Progenitor cell of endocrine pancreas (in vitro differentiated cells): ENCODE results near the gene KDM4F. TPM values are rescaled to one million over a fixed set of nuclear protein-coding genes. Genes with fewer than 3 reads are reported as not detected.

Experiments used
- DNase-seq: peaks from one replicate; pipeline ENCODE4 v3.0.0; 2021; ENCODE audit warnings: low spot score; ENCODE audit not compliant: unreplicated experiment
- H3K27ac Mint-ChIP-seq: 2 replicates; pipeline ENCODE4 v1.8.0; 2021; ENCODE audit warnings: mild to moderate bottlenecking, moderate library complexity, mixed read lengths
- H3K27me3 Mint-ChIP-seq: 2 replicates; pipeline ENCODE4 v1.8.0; 2021; ENCODE audit warnings: mixed read lengths
- H3K36me3 Mint-ChIP-seq: 2 replicates; pipeline ENCODE4 v1.8.0; 2022; ENCODE audit warnings: mixed read lengths; ENCODE audit not compliant: insufficient read depth
- H3K4me1 Mint-ChIP-seq: 2 replicates; pipeline ENCODE4 v1.8.0; 2021; ENCODE audit warnings: low read depth, mixed read lengths
- H3K4me3 Mint-ChIP-seq: 2 replicates; pipeline ENCODE4 v1.8.0; 2021; ENCODE audit warnings: low read depth, mild to moderate bottlenecking, moderate library complexity, mixed read lengths
- H3K9me3 Mint-ChIP-seq: 2 replicates; pipeline ENCODE4 v1.8.0; 2021; ENCODE audit warnings: low read depth, mixed read lengths
- total RNA-seq: library from RNA; stranded (reverse); gene quantifications from 2 replicates; pipeline ENCODE4 v1.2.1, GENCODE V29; 2021
- TF ChIP-seq, protein P1 (sequence below): fragments of 200-600 bp; sonication (generic); IDR thresholded peaks from one replicate; pipeline ENCODE4 v1.5.0; 2021; ENCODE audit warnings: antibody characterized with exemption, mild to moderate bottlenecking; ENCODE audit not compliant: unreplicated experiment

KDM4F gene
- total RNA-seq, 1 donor from 2014 or later: not detected

DNA sequence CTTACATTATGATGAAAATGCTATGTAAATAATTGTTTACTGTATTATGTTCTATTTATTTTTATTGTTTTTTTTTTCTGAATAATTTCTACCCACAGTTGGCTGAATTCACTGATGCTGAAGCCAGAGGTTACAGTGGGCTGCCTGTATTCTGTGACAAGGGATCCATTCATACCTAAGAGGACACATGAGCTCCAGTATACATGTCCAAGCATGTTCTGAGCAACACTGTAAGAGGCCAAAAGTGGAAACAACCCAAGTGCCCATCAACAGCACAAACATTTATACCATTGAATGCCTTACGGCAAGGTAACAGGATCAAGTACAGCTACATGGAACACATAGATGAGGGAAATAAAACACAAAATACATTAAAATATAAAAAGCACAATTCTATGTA lies 16.1 kb downstream of the KDM4F start:
- H3K4me3 Mint-ChIP-seq: no peak overlapping the region
- peaks cover 11% of the 10 kb centered on the region for H3K27me3 Mint-ChIP-seq
- no peak overlapping the region for H3K27ac Mint-ChIP-seq
- H3K36me3 Mint-ChIP-seq: peaks cover 3% of the 10 kb centered on the region
- no peaks in the 10 kb centered on the region for H3K9me3 Mint-ChIP-seq
- TF ChIP-seq, protein P1, sequence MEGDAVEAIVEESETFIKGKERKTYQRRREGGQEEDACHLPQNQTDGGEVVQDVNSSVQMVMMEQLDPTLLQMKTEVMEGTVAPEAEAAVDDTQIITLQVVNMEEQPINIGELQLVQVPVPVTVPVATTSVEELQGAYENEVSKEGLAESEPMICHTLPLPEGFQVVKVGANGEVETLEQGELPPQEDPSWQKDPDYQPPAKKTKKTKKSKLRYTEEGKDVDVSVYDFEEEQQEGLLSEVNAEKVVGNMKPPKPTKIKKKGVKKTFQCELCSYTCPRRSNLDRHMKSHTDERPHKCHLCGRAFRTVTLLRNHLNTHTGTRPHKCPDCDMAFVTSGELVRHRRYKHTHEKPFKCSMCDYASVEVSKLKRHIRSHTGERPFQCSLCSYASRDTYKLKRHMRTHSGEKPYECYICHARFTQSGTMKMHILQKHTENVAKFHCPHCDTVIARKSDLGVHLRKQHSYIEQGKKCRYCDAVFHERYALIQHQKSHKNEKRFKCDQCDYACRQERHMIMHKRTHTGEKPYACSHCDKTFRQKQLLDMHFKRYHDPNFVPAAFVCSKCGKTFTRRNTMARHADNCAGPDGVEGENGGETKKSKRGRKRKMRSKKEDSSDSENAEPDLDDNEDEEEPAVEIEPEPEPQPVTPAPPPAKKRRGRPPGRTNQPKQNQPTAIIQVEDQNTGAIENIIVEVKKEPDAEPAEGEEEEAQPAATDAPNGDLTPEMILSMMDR: no peak
- DNase-seq: no peak
- peaks cover 12% of the 10 kb centered on the region for H3K4me1 Mint-ChIP-seq

GRCh38 chr11:95066716-95067038 lies 17.5 kb downstream of the KDM4F start, which contains the start of gene SRSF8:
SRSF8 (plus strand) TSS chr11:95066919; CDS start chr11:95067227, 308 bp downstream.
- H3K9me3 Mint-ChIP-seq: peaks cover 6% of the 10 kb centered on the region
- peaks cover 14% of the 10 kb centered on the region for H3K4me1 Mint-ChIP-seq
- peaks cover 8% of the 10 kb centered on the region for H3K36me3 Mint-ChIP-seq
- peak within 1 kb of the TSS; percentile 96 for H3K4me3 Mint-ChIP-seq
- TF ChIP-seq, protein P1: no peak
- H3K27me3 Mint-ChIP-seq: peaks cover 9% of the 10 kb centered on the region
- H3K27ac Mint-ChIP-seq: peak within 1 kb of the TSS; percentile 98
- no peak for DNase-seq

DNA sequence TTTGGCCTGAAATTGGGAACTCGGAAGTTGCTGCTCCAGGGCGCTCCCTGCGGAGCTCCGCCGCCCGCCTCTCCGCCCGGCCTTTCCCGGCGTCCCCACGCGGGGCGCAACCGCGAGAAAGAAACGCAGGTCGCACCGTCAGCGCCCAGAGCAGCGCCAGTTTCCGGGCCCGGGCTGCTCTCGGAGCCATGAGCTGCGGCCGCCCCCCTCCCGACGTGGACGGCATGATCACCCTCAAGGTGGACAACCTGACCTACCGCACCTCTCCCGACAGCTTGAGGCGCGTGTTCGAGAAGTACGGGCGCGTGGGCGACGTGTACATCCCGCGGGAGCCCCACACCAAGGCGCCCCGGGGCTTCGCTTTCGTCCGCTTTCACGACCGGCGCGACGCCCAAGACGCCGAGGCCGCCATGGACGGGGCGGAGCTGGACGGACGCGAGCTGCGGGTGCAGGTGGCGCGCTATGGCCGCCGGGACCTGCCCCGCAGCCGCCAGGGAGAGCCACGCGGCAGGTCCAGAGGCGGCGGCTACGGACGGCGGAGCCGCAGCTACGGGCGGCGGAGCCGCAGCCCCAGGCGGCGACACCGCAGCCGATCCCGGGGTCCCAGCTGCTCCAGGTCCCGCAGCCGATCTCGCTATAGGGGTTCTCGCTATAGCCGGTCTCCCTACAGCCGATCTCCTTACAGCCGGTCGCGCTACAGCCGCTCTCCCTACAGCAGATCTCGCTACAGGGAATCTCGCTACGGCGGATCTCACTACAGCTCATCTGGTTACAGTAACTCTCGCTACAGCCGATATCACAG lies 18.0 kb downstream of the KDM4F start:
- peaks cover 6% of the 10 kb centered on the region for H3K9me3 Mint-ChIP-seq
- DNase-seq: peak; percentile 77
- peak overlapping the region; percentile 98 for H3K27ac Mint-ChIP-seq
- H3K27me3 Mint-ChIP-seq: peaks cover 7% of the 10 kb centered on the region
- peaks cover 8% of the 10 kb centered on the region for H3K36me3 Mint-ChIP-seq
- peaks cover 14% of the 10 kb centered on the region for H3K4me1 Mint-ChIP-seq
- TF ChIP-seq, protein P1: peak; percentile 61
- peak overlapping the region; percentile 96 for H3K4me3 Mint-ChIP-seq

GRCh38 chr11:95067841-95068219 lies 18.6 kb downstream of the KDM4F start:
- H3K4me3 Mint-ChIP-seq: peak overlapping the region; percentile 96
- H3K9me3 Mint-ChIP-seq: peaks cover 6% of the 10 kb centered on the region
- H3K27me3 Mint-ChIP-seq: peaks cover 1% of the 10 kb centered on the region
- TF ChIP-seq, protein P1: no peak
- H3K36me3 Mint-ChIP-seq: peaks cover 8% of the 10 kb centered on the region
- DNase-seq: no peak
- peak overlapping the region; percentile 98 for H3K27ac Mint-ChIP-seq
- peaks cover 14% of the 10 kb centered on the region for H3K4me1 Mint-ChIP-seq

- Mint-ChIP-seq H3K27me3 (no peaks in the 10 kb centered on the region), H3K4me3 (peak overlapping the region; percentile 96), H3K9me3 (peaks cover 6% of the 10 kb centered on the region), H3K4me1 (peaks cover 14% of the 10 kb centered on the region), H3K27ac (peak overlapping the region; percentile 98), H3K36me3 (peaks cover 8% of the 10 kb centered on the region)
- TF ChIP-seq, protein P1: no peak
- no peak for DNase-seq
Measured at GRCh38 chr11:95068549-95068948, 19.3 kb downstream of the KDM4F start.
